Endometrium (tissue), 2 donors: ENCODE measurements around the gene HSD17B1.
A peak's percentile ranks its signal among the peaks of the same experiment; 100 is the strongest.

ENCODE experiments used
- FAIRE-seq: peaks from 2 replicates; lab custom pipeline; 2012; peaks lifted over from hg19 to GRCh38; lab: Jason Lieb, UNC
- donor health status: control.
- donor health status: control.

HSD17B1 gene

GRCh38 chr17:42568341-42569111, 15.8 kb downstream of the HSD17B1 start:
- FAIRE-seq, result no peak

GRCh38 chr17:42571435-42572225, 18.9 kb downstream of the HSD17B1 start:
- no peak for FAIRE-seq

GRCh38 chr17:42573095-42573494, 20.4 kb downstream of the HSD17B1 start:
- no peak for FAIRE-seq

GRCh38 chr17:42574463-42574862, 21.7 kb downstream of the HSD17B1 start:
- FAIRE-seq, result no peak

GRCh38 chr17:42577140-42577531, 24.4 kb downstream of the HSD17B1 start:
- no peak for FAIRE-seq

- FAIRE-seq, result peak; percentile 72
Measured at GRCh38 chr17:42577532-42578281, 25.0 kb downstream of the HSD17B1 start, which contains the start of gene PSMC3IP. Gene PSMC3IP (minus strand): TSS chr17:42577729. CDS start chr17:42577686, 43 bp downstream.

GRCh38 chr17:42578282-42578869, 25.7 kb downstream of the HSD17B1 start:
- no peak for FAIRE-seq

- no peak for FAIRE-seq
Measured at GRCh38 chr17:42579794-42580551, 27.2 kb downstream of the HSD17B1 start.

GRCh38 chr17:42581744-42582270, 29.1 kb downstream of the HSD17B1 start:
- no peak for FAIRE-seq

GRCh38 chr17:42584880-42585279, 32.2 kb downstream of the HSD17B1 start:
- no peak for FAIRE-seq

- no peak for FAIRE-seq
Measured at GRCh38 chr17:42585353-42585752, 32.6 kb downstream of the HSD17B1 start.

- FAIRE-seq, result no peak
Measured at GRCh38 chr17:42586514-42587230, 33.9 kb downstream of the HSD17B1 start.

GRCh38 chr17:42590886-42591285, 38.2 kb downstream of the HSD17B1 start:
- FAIRE-seq, result no peak

GRCh38 chr17:42591411-42591810, 38.7 kb downstream of the HSD17B1 start:
- FAIRE-seq, result no peak

GRCh38 chr17:42596386-42596785, 43.7 kb downstream of the HSD17B1 start:
- no peak for FAIRE-seq

- no peak for FAIRE-seq
Measured at GRCh38 chr17:42598905-42599304, 46.2 kb downstream of the HSD17B1 start.

GRCh38 chr17:42603318-42603717, 50.6 kb downstream of the HSD17B1 start:
- no peak for FAIRE-seq
